Endothelial cell of umbilical vein (primary cell): ENCODE data around the gene DTNA. TPM values are rescaled to one million over a fixed set of nuclear protein-coding genes. Genes with fewer than 3 reads are reported as not detected.
"Not testable (repeated sequence)": the region's sequence is repeated elsewhere in the genome, so short reads cannot be mapped to it uniquely, and the experiment has no call there.

Experiments
- BruUV-seq: library from RNA; stranded (reverse); fragments of 400-500 nt; replicated peaks from 2 replicates; lab custom pipeline; 2021; lab: Mats Ljungman, UMichigan
- CTCF ChIA-PET: fragments of 300-600, 350-600 bp; sonication (Branson Sonifier 250); formaldehyde crosslinking; loops from one replicate; lab custom pipeline; 2021; ENCODE audit warnings: antibody characterized with exemption, inconsistent platforms; lab: Charles Lee
- POLR2A ChIA-PET: fragments of 300-600, 350-600 bp; sonication (Branson Sonifier 250); formaldehyde crosslinking; loops from one replicate; lab custom pipeline; 2021; ENCODE audit warnings: antibody characterized with exemption, inconsistent platforms; lab: Charles Lee
- DNase-seq: peaks from one replicate; pipeline ENCODE4 v3.0.0-alpha.2; 2011; ENCODE audit warnings: low read depth, low spot score
- FAIRE-seq: peaks from 2 replicates; lab custom pipeline; 2011; peaks lifted over from hg19 to GRCh38; lab: Jason Lieb, UNC
- H2AFZ ChIP-seq: 2 replicates; pipeline ENCODE4 v1.6.0; 2012; ENCODE audit warnings: low read depth, low read length, control low read depth, inconsistent platforms
- H3K27ac ChIP-seq: 2 replicates; pipeline ENCODE4 v1.5.1; 2011; ENCODE audit warnings: low read depth, mild to moderate bottlenecking, control low read depth, low read length, moderate library complexity; ENCODE audit not compliant: insufficient read depth
- H3K27me3 ChIP-seq, 2 experiments: 2 replicates each; pipeline versions ENCODE4 v1.6.0 to v1.6.1; 2011; ENCODE audit warnings: low read length in 2 of 2, mixed read lengths in 1 of 2; ENCODE audit not compliant: control insufficient read depth in 2 of 2, insufficient read depth in 2 of 2
- H3K36me3 ChIP-seq, 2 experiments: 2 replicates in 1 of 2; 3 replicates in 1 of 2; pipeline ENCODE4 v1.5.1; 2011; ENCODE audit warnings: low read length in 2 of 2, mild to moderate bottlenecking in 1 of 2, moderate library complexity in 1 of 2; ENCODE audit not compliant: control insufficient read depth in 2 of 2, insufficient read depth in 2 of 2; ENCODE audit errors: extremely low read depth in 1 of 2
- H3K4me1 ChIP-seq: 3 replicates; pipeline ENCODE4 v1.5.1; 2011; ENCODE audit warnings: mild to moderate bottlenecking, low read length; ENCODE audit not compliant: control insufficient read depth, insufficient read depth; ENCODE audit errors: extremely low read depth
- H3K4me2 ChIP-seq: 2 replicates; pipeline ENCODE4 v1.6.1; 2011; ENCODE audit warnings: low read length, control low read depth, mixed read lengths; ENCODE audit not compliant: insufficient read depth
- H3K4me3 ChIP-seq, 3 experiments: fragments of 200-600 bp in 1 of 3; sonication (generic), shearing (Covaris generic) in 1 of 3; replicated peaks in 1 of 3; 2 replicates each; pipeline ENCODE4 v1.5.1; 2011 to 2016; ENCODE audit warnings: control low read depth in 3 of 3, low read length in 3 of 3, mild to moderate bottlenecking in 2 of 3, inconsistent platforms in 1 of 3, low read depth in 1 of 3, moderate library complexity in 1 of 3; ENCODE audit not compliant: insufficient read depth in 1 of 3
- H3K79me2 ChIP-seq: 2 replicates; pipeline ENCODE4 v1.6.0; 2012; ENCODE audit warnings: low read length, inconsistent platforms; ENCODE audit not compliant: control insufficient read depth, insufficient read depth
- H3K9ac ChIP-seq: replicated peaks from 2 replicates; pipeline ENCODE3; 2011; ENCODE audit warnings: low read length, control low read depth; ENCODE audit not compliant: insufficient read depth; ENCODE audit errors: extremely low read depth
- H3K9me1 ChIP-seq: replicated peaks from 3 replicates; pipeline ENCODE4 v1.6.0; 2011; ENCODE audit warnings: mild to moderate bottlenecking, low read length; ENCODE audit not compliant: control insufficient read depth, insufficient read depth; ENCODE audit errors: extremely low read depth
- H3K9me3 ChIP-seq: replicated peaks from 2 replicates; pipeline ENCODE4 v1.5.1; 2012; ENCODE audit warnings: low read length, inconsistent platforms; ENCODE audit not compliant: control insufficient read depth, insufficient read depth
- H4K20me1 ChIP-seq: replicated peaks from 2 replicates; pipeline ENCODE3; 2011; ENCODE audit warnings: mild to moderate bottlenecking, low read length; ENCODE audit not compliant: control insufficient read depth, insufficient read depth; ENCODE audit errors: extremely low read depth
- CTCF ChIP-seq, 2 donors: IDR thresholded peaks; 1 replicate in 1 of 2; 2 replicates in 1 of 2; pipeline ENCODE4 v1.5.1; 2011; ENCODE audit warnings: low read length in 2 of 2, mild to moderate bottlenecking in 2 of 2, moderate library complexity in 2 of 2, control low read depth in 1 of 2, inconsistent platforms in 1 of 2, low read depth in 1 of 2; ENCODE audit not compliant: insufficient read depth in 1 of 2; ENCODE audit errors: extremely low read depth in 1 of 2
- EZH2 ChIP-seq: IDR thresholded peaks from 2 replicates; pipeline ENCODE4 v1.6.1; 2012; ENCODE audit warnings: borderline replicate concordance, low read depth, mild to moderate bottlenecking, moderate library complexity, low read length, inconsistent platforms; ENCODE audit not compliant: severe bottlenecking
- FOS ChIP-seq: IDR thresholded peaks from 2 replicates; pipeline ENCODE4 v1.6.1; 2011; ENCODE audit warnings: mild to moderate bottlenecking, low read length, moderate library complexity, borderline replicate concordance; ENCODE audit not compliant: insufficient read depth
- GATA2 ChIP-seq: IDR thresholded peaks from 2 replicates; pipeline ENCODE4 v1.7.0; 2011; ENCODE audit warnings: low read depth, mild to moderate bottlenecking, moderate library complexity, mixed read lengths, low read length; ENCODE audit not compliant: insufficient read length, insufficient read depth
- JUN ChIP-seq: IDR thresholded peaks from 2 replicates; pipeline ENCODE4 v1.6.1; 2011; ENCODE audit warnings: borderline replicate concordance, low read depth; ENCODE audit not compliant: insufficient read length, insufficient read depth
- MAX ChIP-seq: IDR thresholded peaks from 2 replicates; pipeline ENCODE4 v1.6.1; 2011; ENCODE audit not compliant: insufficient read depth, insufficient read length
- MYC ChIP-seq: IDR thresholded peaks from one replicate; pipeline ENCODE4 v1.6.1; 2011; ENCODE audit warnings: mild to moderate bottlenecking, low read depth, low read length
- POLR2A ChIP-seq: IDR thresholded peaks from 2 replicates; pipeline ENCODE4 v1.6.1; 2012; ENCODE audit warnings: low read depth, mild to moderate bottlenecking, control low read depth, low read length
- POLR2AphosphoS5 ChIP-seq: IDR thresholded peaks from 2 replicates; pipeline ENCODE4 v1.6.1; 2012; ENCODE audit warnings: low read depth, mild to moderate bottlenecking, control low read depth, low read length, moderate library complexity; ENCODE audit not compliant: insufficient read depth
- dilution Hi-C: fragments of 300-500 bp; cut with MboI; formaldehyde crosslinking; loops from one replicate; pipeline ENCODE4 v1.15.0; 2019; ENCODE audit warnings: low sequenced_read_pairs; ENCODE audit not compliant: extremely low pct_ligation_motif_present
- intact Hi-C: fragments of 100-400 bp; cut with micrococcal nuclease; formaldehyde crosslinking; loops from one replicate; pipeline ENCODE4 v1.10.0; 2022
- polyA plus RNA-seq, 4 experiments: library from polyadenylated mRNA; depleted of rRNA in 3 of 4; stranded (reverse) in 3 of 4; unstranded in 1 of 4; fragments of >200 nt; gene quantifications; 2 replicates each; pipeline versions ENCODE4 v1.2.1 to v1.2.3, GENCODE V29; 2011 to 2012; ENCODE audit warnings: missing spikeins in 1 of 4
- total RNA-seq: library from RNA; stranded (reverse); gene quantifications from 2 replicates; pipeline ENCODE4 v1.2.3, GENCODE V29; 2021

The DTNA gene
- total and polyA plus RNA-seq, 2 donors (not counting 3 experiments of a cell fraction or from before 2014, with no cell fraction given): 6.6 to 15.3 TPM

- DNase-seq (no peak), FAIRE-seq (no peak)
- dilution Hi-C loops (no loop called here), intact Hi-C loops (no loop called here)
- Histone ChIP-seq H3K36me3 (no peaks in the 10 kb centered on the region), H3K4me1 (no peaks in the 10 kb centered on the region), H3K79me2 (no peaks in the 10 kb centered on the region), H2AFZ (no peak overlapping the region), H3K9me3 (no peaks in the 10 kb centered on the region), H3K4me2 (no peak overlapping the region), H3K9ac (no peak overlapping the region), H3K4me3 (no peak overlapping the region), H3K27ac (no peak overlapping the region), H3K27me3 (no peaks in the 10 kb centered on the region), H3K9me1 (no peaks in the 10 kb centered on the region), H4K20me1 (no peaks in the 10 kb centered on the region)
- no peak for TF ChIP-seq GATA2
- no peak for TF ChIP-seq MYC
- no peak for TF ChIP-seq POLR2A
- TF ChIP-seq JUN: no peak
- no peak for TF ChIP-seq CTCF (IDR thresholded peaks at IDR 0.05; ENCODE audit: extremely low read depth in 1 of 2, insufficient read depth in 1 of 2, low read depth in 1 of 2, low read length in 2 of 2)
- TF ChIP-seq POLR2AphosphoS5: no peak
- no peak for TF ChIP-seq EZH2
- TF ChIP-seq MAX: no peak
- no peak for TF ChIP-seq FOS
- no TSS peak for BruUV-seq
- ChIA-PET CTCF (interaction anchor here (2.0 to 7.0 kb wide), 2 partner anchors 15 to 17 kb away, joined by 5 to 39 read pairs; no protein-coding TSS in a partner anchor), POLR2A (no interaction called here)
These were observed 33.1 kb upstream of the DTNA start for GRCh38 chr18:34676816-34677574.

- H2AFZ ChIP-seq, H3K27ac ChIP-seq, DNase-seq, H3K9me1 ChIP-seq, H3K79me2 ChIP-seq, H4K20me1 ChIP-seq, H3K27me3 ChIP-seq, CTCF ChIA-PET, FAIRE-seq, POLR2A ChIA-PET, H3K4me3 ChIP-seq, H3K9ac ChIP-seq, BruUV-seq, H3K4me2 ChIP-seq, H3K9me3 ChIP-seq, dilution Hi-C loops, H3K36me3 ChIP-seq, intact Hi-C loops, H3K4me1 ChIP-seq: not testable (repeated sequence)
These were observed 20.3 kb upstream of the DTNA start for GRCh38 chr18:34689750-34690149.
